Daoy (cell line): ENCODE measurements around the gene ERN2. TPM values are rescaled to one million over a fixed set of nuclear protein-coding genes. Genes with fewer than 3 reads are reported as not detected.

ENCODE experiments used
- DNase-seq: peaks from one replicate; pipeline ENCODE4 v3.0.0-alpha.2; 2015; ENCODE audit warnings: low read depth
- total RNA-seq: library from RNA; depleted of rRNA; stranded (reverse); fragments of >200 nt; shearing (Covaris generic); gene quantifications from 2 replicates; pipeline ENCODE4 v1.2.3, GENCODE V29; 2014

The ERN2 gene
- total RNA-seq, 1 experiment from 2014 or later: 0.11 TPM

GRCh38 chr16:23687034-23687808, 25.8 kb downstream of the ERN2 start:
- no peak for DNase-seq

DNA sequence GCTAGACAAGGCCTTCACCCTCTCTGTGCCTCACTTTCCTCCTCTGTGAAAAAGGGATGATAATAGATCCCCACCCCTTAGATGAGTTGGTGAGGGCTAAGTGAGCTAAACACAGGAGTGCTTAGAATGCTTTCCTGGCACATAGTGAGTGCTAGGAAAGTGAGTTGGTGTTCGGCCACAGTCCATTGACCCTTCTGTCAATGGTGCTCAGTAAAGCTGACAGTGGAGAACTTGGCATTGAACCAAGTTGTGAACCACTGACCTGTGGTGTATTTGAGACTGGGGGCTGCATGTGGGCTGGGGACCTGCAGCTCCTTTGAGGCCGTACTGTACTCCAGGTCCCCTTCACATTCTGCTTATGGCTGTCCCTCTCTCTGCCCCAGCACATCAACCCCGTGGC, 29.5 kb downstream of the ERN2 start:
- no peak for DNase-seq

DNA sequence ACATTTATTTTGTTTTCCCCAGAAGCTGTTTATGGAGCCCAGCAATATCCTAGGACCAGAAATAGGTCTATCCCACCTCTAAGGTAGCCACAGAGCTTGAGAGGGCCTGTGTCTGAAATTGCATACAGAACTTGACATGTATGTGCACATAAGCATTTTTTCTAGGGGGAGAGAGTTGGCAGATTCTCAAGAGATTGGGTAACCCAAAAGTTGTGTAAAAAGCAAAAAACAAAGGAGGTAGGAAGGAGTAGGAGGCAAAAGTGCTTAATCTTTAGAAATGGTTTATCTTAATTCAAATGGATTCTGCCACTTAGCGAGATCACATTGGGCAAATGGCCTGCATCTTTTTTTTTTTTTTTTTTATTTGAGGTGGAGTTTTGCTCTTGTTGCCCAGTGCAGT, 30.8 kb downstream of the ERN2 start:
- DNase-seq: no peak

DNA sequence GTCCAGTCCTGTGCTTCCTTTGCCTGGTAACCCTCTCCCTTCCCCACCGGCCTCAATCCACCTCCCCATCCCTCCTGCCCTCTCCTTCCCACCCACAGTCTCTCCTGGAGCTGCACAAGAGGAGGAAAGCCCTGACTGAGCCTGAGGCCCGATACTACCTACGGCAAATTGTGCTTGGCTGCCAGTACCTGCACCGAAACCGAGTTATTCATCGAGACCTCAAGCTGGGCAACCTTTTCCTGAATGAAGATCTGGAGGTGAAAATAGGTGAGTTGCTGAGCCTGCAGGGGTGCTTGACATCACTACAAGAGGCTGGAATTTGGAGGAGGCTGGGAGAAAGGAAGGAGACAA, 33.1 kb downstream of the ERN2 start:
- no peak for DNase-seq

- DNase-seq: peak; percentile 58
Observed at GRCh38 chr16:23679274-23679985, 33.6 kb downstream of the ERN2 start.

- DNase-seq: peak; percentile 88
Observed at GRCh38 chr16:23678430-23679273, 34.4 kb downstream of the ERN2 start, which contains the start of gene PLK1. Gene PLK1 (plus strand): TSS chr16:23678889. CDS start chr16:23678933, 44 bp downstream.

DNA sequence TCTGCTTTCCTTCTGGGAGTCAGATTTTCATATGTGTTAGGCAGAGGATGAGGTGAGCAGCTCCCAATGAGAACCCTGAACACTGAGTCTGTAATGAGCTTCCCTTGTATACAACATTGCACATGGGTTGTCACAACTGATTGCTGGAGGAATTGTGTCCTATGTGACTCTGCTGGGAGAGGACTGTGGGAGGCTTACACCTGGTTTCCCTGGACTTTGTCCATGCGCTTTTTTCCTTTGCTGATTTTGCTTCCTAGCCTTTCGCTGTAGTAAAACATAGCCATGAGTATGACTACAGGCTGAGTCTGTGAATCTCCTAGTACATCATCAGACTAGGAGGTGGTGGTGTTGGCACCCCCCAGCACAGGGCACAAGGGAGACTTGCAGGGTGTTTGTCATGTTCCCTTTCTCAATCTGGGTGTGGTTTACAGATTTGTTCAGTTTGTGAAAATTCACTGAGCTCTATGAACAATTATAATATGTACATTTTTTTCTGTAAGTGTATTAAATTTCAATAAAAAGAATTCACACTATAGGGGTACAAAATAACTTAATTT, 36.0 kb downstream of the ERN2 start:
- DNase-seq: no peak

- no peak for DNase-seq
Observed at GRCh38 chr16:23673971-23674614, 38.9 kb downstream of the ERN2 start.

GRCh38 chr16:23670137-23670776, 42.8 kb downstream of the ERN2 start:
- DNase-seq: peak; percentile 62

GRCh38 chr16:23668873-23669272, 44.1 kb downstream of the ERN2 start:
- no peak for DNase-seq

GRCh38 chr16:23668225-23668624, 44.8 kb downstream of the ERN2 start:
- DNase-seq: no peak

DNA sequence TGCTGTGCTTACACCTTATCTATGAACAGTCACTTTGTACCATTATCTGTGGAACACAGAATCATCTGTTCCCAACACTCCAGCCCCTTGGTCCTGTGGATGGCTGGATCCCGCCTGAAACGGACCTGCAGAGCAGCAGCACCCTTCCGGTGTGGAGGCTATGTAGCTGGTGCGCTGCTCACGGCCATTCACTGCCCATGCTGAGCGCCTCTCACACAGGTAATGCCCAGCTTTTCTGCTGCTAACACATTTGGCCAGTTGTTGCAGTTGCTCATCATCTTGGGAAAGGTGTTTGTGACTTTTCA, 45.7 kb downstream of the ERN2 start:
- DNase-seq: no peak

DNA sequence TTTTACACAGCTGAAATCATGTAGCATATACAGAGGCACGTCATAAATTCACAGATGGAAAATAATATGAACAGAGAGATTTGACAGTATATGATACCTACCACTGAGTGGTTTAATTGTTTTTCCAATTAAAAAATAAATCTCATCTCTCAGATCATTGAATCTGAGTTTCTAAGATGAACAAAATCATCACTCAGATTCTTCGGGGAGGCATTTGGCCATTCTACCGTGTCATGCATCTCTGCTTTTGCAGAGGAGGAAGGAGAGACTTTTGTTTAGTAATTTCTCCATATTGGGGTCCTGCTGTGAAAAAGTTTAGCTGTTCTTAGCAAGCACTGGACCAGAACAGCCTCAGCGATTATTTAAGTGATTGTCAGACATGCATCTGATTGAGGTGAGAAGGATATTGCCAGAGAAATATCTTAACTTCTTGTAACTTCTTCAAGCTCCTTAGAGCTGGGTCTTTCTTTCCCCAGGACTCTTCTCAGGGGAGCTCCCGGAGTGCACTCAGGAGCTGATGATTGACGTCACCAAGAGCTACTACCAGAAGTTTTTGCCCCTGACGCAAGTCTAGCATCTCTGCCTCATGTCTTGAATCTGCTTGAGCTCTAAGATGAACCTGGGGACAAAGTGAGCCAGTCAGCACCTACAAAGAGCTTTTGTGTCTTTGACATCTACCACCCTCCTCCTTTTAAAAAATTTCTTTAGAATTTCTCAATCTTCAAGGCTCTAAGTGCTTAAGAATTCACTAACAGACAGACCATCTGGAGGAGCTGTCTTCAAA, 46.3 kb downstream of the ERN2 start:
- DNase-seq: no peak

DNA sequence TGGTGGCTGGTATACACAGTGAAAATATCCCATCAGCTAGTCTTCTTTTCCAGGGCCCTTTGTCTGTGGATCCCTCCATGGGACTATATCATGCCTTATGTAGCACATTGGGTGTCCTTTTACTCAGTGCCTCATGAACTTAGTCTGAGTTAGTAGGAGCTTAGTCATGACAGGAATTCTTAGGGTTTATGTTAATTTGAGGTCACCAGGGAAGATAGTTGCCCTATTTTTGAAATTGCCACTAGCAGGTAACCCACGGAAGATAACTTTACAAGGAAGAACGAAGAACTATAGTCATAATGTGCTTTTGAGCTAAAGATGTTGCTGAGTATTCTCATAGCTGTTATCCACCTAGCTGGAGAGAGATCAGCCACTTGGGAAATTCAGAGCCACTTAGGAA, 49.1 kb downstream of the ERN2 start:
- DNase-seq: no peak

- no peak for DNase-seq
Observed at GRCh38 chr16:23651943-23652468, 61.0 kb downstream of the ERN2 start.

GRCh38 chr16:23650674-23651416, 62.2 kb downstream of the ERN2 start:
- peak; percentile 5 for DNase-seq

- no peak for DNase-seq
Observed at GRCh38 chr16:23642246-23642774, 70.7 kb downstream of the ERN2 start.

GRCh38 chr16:23640931-23641765, 71.9 kb downstream of the ERN2 start, which contains the start of the genes DCTN5 and PALB2:
Gene DCTN5 (plus strand): TSS chr16:23641466. CDS start chr16:23641543, 77 bp downstream.
Gene PALB2 (minus strand): TSS chr16:23641310. CDS start chr16:23641157, 153 bp downstream.
- peak; percentile 95 for DNase-seq
